Measurements from ENCODE around the gene CDX2. TPM values are rescaled to one million over a fixed set of nuclear protein-coding genes. Genes with fewer than 3 reads are reported as not detected.

The CDX2 gene
- total RNA-seq, 1 donor from 2014 or later = not detected

GRCh38 chr13:27982361-27982760, 13.2 kb upstream of the CDX2 start:
- Mint-ChIP-seq H3K36me3 (ENCODE audit: low read depth) (no peaks in the 10 kb centered on the region), H3K9me3 (ENCODE audit: low read depth) (no peaks in the 10 kb centered on the region), H3K27me3 (ENCODE audit: low read depth) (peaks cover 79% of the 10 kb centered on the region), H3K4me1 (ENCODE audit: low read depth) (peaks cover 5% of the 10 kb centered on the region), H3K4me3 (ENCODE audit: unreplicated experiment) (no peak overlapping the region), H3K27ac (ENCODE audit: unreplicated experiment) (no peak overlapping the region)
- TF ChIP-seq CTCF (IDR thresholded peaks at IDR 0.05) = no peak
- no peak for DNase-seq (ENCODE audit: low spot score)

GRCh38 chr13:27981006-27981708, 12.0 kb upstream of the CDX2 start:
- no peak for DNase-seq (ENCODE audit: low spot score)
- TF ChIP-seq CTCF (IDR thresholded peaks at IDR 0.05) = no peak
- no peak overlapping the region for H3K4me3 Mint-ChIP-seq (ENCODE audit: unreplicated experiment)
- no peaks in the 10 kb centered on the region for H3K36me3 Mint-ChIP-seq (ENCODE audit: low read depth)
- H3K4me1 Mint-ChIP-seq (ENCODE audit: low read depth) = peaks cover 5% of the 10 kb centered on the region
- no peak overlapping the region for H3K27ac Mint-ChIP-seq (ENCODE audit: unreplicated experiment)
- peaks cover 77% of the 10 kb centered on the region for H3K27me3 Mint-ChIP-seq (ENCODE audit: low read depth)
- no peaks in the 10 kb centered on the region for H3K9me3 Mint-ChIP-seq (ENCODE audit: low read depth)

- H3K36me3 Mint-ChIP-seq (ENCODE audit: low read depth) = no peaks in the 10 kb centered on the region
- no peak for DNase-seq (ENCODE audit: low spot score)
- peaks cover 5% of the 10 kb centered on the region for H3K4me1 Mint-ChIP-seq (ENCODE audit: low read depth)
- no peak overlapping the region for H3K27ac Mint-ChIP-seq (ENCODE audit: unreplicated experiment)
- no peaks in the 10 kb centered on the region for H3K9me3 Mint-ChIP-seq (ENCODE audit: low read depth)
- no peak for TF ChIP-seq CTCF (IDR thresholded peaks at IDR 0.05)
- H3K27me3 Mint-ChIP-seq (ENCODE audit: low read depth) = peaks cover 78% of the 10 kb centered on the region
- no peak overlapping the region for H3K4me3 Mint-ChIP-seq (ENCODE audit: unreplicated experiment)
Measured at GRCh38 chr13:27980280-27980998, 11.3 kb upstream of the CDX2 start.

GRCh38 chr13:27979765-27980279, 10.7 kb upstream of the CDX2 start:
- TF ChIP-seq CTCF (IDR thresholded peaks at IDR 0.05) = no peak
- no peaks in the 10 kb centered on the region for H3K36me3 Mint-ChIP-seq (ENCODE audit: low read depth)
- no peaks in the 10 kb centered on the region for H3K9me3 Mint-ChIP-seq (ENCODE audit: low read depth)
- no peak overlapping the region for H3K27ac Mint-ChIP-seq (ENCODE audit: unreplicated experiment)
- no peak overlapping the region for H3K4me3 Mint-ChIP-seq (ENCODE audit: unreplicated experiment)
- no peak for DNase-seq (ENCODE audit: low spot score)
- H3K4me1 Mint-ChIP-seq (ENCODE audit: low read depth) = peaks cover 5% of the 10 kb centered on the region
- peaks cover 84% of the 10 kb centered on the region for H3K27me3 Mint-ChIP-seq (ENCODE audit: low read depth)

- Mint-ChIP-seq H3K27ac (ENCODE audit: unreplicated experiment) (no peak overlapping the region), H3K4me1 (ENCODE audit: low read depth) (peaks cover 5% of the 10 kb centered on the region), H3K9me3 (ENCODE audit: low read depth) (no peaks in the 10 kb centered on the region), H3K36me3 (ENCODE audit: low read depth) (no peaks in the 10 kb centered on the region), H3K4me3 (ENCODE audit: unreplicated experiment) (no peak overlapping the region), H3K27me3 (ENCODE audit: low read depth) (peaks cover 86% of the 10 kb centered on the region)
- TF ChIP-seq CTCF (IDR thresholded peaks at IDR 0.05) = no peak
- DNase-seq (ENCODE audit: low spot score) = no peak
Measured at GRCh38 chr13:27979001-27979643, 10.0 kb upstream of the CDX2 start.

All from chondrocyte (in vitro differentiated cells).